GM19193 (cell line): ENCODE results near the gene PEAK3.

Source experiments
- POLR2A ChIP-seq: IDR thresholded peaks from 4 replicates; pipeline ENCODE4 v1.6.1; 2011; ENCODE audit not compliant: insufficient read depth, insufficient read length; ENCODE audit errors: extremely low read depth

PEAK3 gene

GRCh38 chr19:2236314-2237050 is 45.5 kb downstream of the PEAK3 start, which contains the start of the genes PLEKHJ1 and SF3A2:
TSS of gene PLEKHJ1 (minus strand) at chr19:2236329. CDS start at chr19:2236248, 81 bp downstream.
TSS of gene SF3A2 (plus strand) at chr19:2236824. CDS start at chr19:2243419, 6,595 bp downstream.
- TF ChIP-seq POLR2A, result peak; percentile 68

- peak; percentile 62 for TF ChIP-seq POLR2A
These were observed 46.0 kb downstream of the PEAK3 start for GRCh38 chr19:2236064-2236313.

- TF ChIP-seq POLR2A, result no peak
These were observed 46.5 kb downstream of the PEAK3 start for GRCh38 chr19:2235381-2236063.

- no peak for TF ChIP-seq POLR2A
These were observed 47.0 kb downstream of the PEAK3 start for GRCh38 chr19:2234996-2235380.

GRCh38 chr19:2233601-2234280 is 48.2 kb downstream of the PEAK3 start:
- TF ChIP-seq POLR2A, result no peak

GRCh38 chr19:2232286-2233151 is 49.5 kb downstream of the PEAK3 start:
- peak; percentile 45 for TF ChIP-seq POLR2A

- TF ChIP-seq POLR2A, result no peak
These were observed 50.3 kb downstream of the PEAK3 start for GRCh38 chr19:2231621-2232221.

- TF ChIP-seq POLR2A, result no peak
These were observed 51.0 kb downstream of the PEAK3 start for GRCh38 chr19:2230807-2231533.

GRCh38 chr19:2230033-2230531 is 51.9 kb downstream of the PEAK3 start:
- TF ChIP-seq POLR2A, result no peak

- TF ChIP-seq POLR2A, result no peak
These were observed 52.6 kb downstream of the PEAK3 start for GRCh38 chr19:2229103-2230032.

GRCh38 chr19:2228157-2229030 is 53.6 kb downstream of the PEAK3 start:
- no peak for TF ChIP-seq POLR2A
